KOPT-K1 (cell line): ENCODE data around the gene PCDHA13.

Experiments
- H3K27ac ChIP-seq: fragments of 200-600 bp; sonication (generic); 2 replicates; pipeline ENCODE4 v1.5.1; 2016; ENCODE audit warnings: antibody characterized with exemption, mild to moderate bottlenecking, low read depth, low read length; ENCODE audit not compliant: poor library complexity, severe bottlenecking
- H3K36me3 ChIP-seq: fragments of 200-600 bp; sonication (generic); 2 replicates; pipeline ENCODE4 v1.5.1; 2017; ENCODE audit warnings: antibody characterized with exemption, mild to moderate bottlenecking, low read length, moderate library complexity; ENCODE audit not compliant: insufficient read depth
- H3K9me3 ChIP-seq: fragments of 200-600 bp; sonication (generic); 2 replicates; pipeline ENCODE4 v1.5.1; 2017; ENCODE audit warnings: antibody characterized with exemption, low read length, mild to moderate bottlenecking; ENCODE audit not compliant: insufficient read depth, poor library complexity, severe bottlenecking

PCDHA13 gene

DNA sequence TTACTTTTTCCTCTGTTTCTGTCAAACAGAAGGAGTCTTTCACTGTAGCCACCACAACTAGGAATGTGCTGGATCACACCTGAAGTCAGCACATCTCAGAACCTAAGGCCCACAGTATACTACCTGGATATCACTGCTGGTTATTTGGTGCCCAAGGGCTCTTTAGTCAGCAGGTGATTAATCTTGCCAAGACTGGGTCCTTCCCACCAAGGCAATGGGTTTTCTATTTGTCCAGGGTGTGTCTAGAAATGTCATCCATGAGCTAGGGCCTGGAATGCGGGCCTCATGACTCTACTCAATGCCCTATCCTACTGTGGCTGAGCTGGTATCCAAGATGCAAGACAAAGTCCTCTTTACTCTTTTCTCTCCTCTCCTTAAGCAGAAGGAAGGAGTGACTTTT is 34.4 kb downstream of the PCDHA13 start:
- no peak overlapping the region for H3K27ac ChIP-seq
- H3K36me3 ChIP-seq = no peaks in the 10 kb centered on the region
- H3K9me3 ChIP-seq = no peaks in the 10 kb centered on the region

DNA sequence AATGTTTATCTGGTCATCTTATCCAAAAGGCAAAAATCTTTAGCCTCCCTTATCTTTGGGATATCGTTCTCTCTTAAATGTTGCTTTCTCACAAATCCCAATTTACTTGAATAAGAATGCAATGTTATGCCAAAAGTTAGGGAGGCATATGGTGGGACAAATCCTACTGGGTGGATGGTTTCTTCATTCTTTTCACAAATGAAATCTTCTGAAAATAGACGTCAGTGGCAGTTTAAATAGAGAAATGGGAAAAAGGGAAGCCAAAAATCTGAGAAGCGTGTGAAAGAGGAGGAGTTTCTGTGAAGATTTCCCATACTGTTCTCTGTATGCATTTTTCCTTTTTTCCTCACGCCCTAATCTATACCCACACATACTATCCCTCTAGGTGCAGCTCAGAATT is 41.7 kb downstream of the PCDHA13 start:
- no peaks in the 10 kb centered on the region for H3K36me3 ChIP-seq
- H3K27ac ChIP-seq = no peak overlapping the region
- H3K9me3 ChIP-seq = no peaks in the 10 kb centered on the region

DNA sequence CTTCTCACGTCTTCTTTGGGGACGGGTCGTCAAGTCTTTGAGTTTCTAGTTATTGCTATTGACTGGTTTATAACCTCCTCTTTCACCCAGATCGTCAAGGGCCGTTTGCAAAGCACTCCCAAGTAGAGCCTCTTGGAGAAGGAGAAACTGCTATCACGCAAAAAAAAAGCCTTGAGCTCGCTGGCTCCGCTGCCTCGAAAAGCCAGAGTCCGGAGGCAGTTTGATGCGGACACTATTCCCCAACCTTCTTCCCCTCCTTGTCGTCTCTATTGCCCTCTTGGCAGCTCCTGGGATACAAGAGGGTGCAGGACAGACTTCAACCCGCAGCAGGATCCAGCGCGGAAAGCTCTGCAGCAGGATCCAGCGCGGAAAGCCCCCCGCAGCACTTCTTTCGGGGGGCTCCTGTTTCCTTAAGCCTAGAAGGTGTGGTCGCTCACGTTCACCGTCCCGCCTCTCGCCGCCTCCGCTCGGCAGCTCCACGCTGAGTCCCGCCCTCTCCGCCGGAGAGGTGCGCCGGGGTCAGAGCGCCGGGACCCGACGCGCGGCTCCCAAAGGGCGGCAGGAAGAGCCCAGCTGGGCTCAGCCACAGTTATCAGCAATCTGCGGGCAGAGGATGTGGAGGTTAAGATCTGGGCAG is 44.0 kb downstream of the PCDHA13 start, which contains the start of gene PCDHAC1:
PCDHAC1 (plus strand) TSS at position 494 of the 637 bp plus-strand sequence. CDS start 594 bp downstream, outside the sequence.
- Histone ChIP-seq H3K36me3 (no peaks in the 10 kb centered on the region), H3K27ac (no peak within 1 kb of the TSS)

DNA sequence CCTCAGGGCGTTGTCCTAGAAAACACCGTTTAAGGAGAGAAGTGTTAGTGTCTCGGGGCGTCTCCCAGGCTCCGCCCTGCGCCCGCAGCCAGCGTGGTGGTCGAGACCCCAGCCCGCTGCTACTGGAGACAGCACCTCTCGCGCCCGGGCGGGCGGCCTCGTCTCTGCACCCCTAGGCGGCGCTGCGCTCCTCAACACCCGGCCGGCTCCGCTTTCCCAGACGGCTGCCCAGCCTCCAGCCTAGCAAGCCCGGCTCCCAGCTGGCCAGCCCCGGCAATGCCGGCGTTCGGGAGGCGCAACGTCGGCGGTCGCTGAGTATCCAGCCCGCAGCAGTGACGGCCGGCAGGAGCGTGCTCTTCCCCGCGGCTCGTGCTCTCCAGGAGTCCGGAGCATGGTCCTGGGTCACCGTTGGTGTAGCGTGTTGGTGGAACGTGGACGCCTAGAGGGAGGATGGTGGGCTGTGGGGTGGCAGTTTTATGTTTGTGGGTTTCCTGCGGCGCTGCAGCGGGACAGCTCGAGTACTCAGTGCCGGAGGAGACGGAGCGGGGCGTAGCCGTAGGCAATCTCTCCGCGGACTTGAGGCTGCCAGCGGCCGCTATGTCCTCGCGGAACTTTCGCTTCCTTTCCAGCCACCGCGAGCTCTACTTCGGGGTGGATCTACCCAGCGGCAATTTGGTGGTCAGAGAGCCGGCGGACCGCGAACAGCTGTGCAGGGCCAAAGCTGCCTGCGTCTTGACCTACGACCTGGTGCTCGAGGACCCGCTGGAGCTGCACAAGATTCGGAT is 44.7 kb downstream of the PCDHA13 start:
- H3K27ac ChIP-seq = no peak overlapping the region
- no peaks in the 10 kb centered on the region for H3K9me3 ChIP-seq
- no peaks in the 10 kb centered on the region for H3K36me3 ChIP-seq

More for the DNA sequence above, 44.0 kb downstream of the PCDHA13 start, which contains the start of gene PCDHAC1:
- no peaks in the 10 kb centered on the region for H3K9me3 ChIP-seq

DNA sequence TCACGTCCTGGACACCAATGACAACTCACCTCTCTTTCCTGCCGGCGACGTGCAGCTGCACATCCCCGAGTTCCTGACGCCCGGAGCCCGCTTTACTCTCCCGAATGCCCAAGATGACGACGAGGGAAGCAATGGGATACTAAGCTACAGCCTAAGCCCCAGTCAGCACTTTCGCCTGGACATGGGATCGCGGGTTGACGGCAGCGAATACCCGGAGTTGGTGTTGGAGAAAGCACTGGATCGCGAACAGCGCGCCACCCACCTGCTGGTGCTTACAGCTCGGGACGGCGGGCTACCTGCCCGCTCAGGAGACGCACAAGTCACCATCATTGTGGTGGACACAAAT is 45.3 kb downstream of the PCDHA13 start:
- H3K27ac ChIP-seq = no peak overlapping the region
- no peaks in the 10 kb centered on the region for H3K36me3 ChIP-seq
- no peaks in the 10 kb centered on the region for H3K9me3 ChIP-seq
